GM23338 (cell line): ENCODE data around the gene FOXP1. TPM values are rescaled to one million over a fixed set of nuclear protein-coding genes. Genes with fewer than 3 reads are reported as not detected.
A peak's percentile ranks its signal among the peaks of the same experiment; 100 is the strongest.

Experiments used
- ATAC-seq: fragments of 200-7000 bp; cut with Tn5 transposase; 3 replicates; pipeline ENCODE4 v1.9.1; 2020
- DNase-seq: peaks from one replicate; pipeline ENCODE4 v3.0.0-alpha.2; 2015; ENCODE audit warnings: low spot score
- H2AFZ ChIP-seq: fragments of 200-600 bp; sonication (generic); 2 replicates; pipeline ENCODE4 v1.8.0; 2016; ENCODE audit warnings: antibody characterized with exemption, mild to moderate bottlenecking, moderate library complexity
- H3F3A ChIP-seq: fragments of 200-600 bp; sonication (generic); replicated peaks from 2 replicates; pipeline ENCODE4 v1.8.0; 2017; ENCODE audit warnings: antibody characterized with exemption, mixed run types, low read depth
- H3K27ac ChIP-seq: fragments of 200-600 bp; sonication (generic); 2 replicates; pipeline ENCODE4 v1.6.1; 2016; ENCODE audit warnings: low read depth
- H3K27me3 ChIP-seq: fragments of 200-600 bp; sonication (generic); 2 replicates; pipeline ENCODE4 v1.8.0; 2016; ENCODE audit warnings: mild to moderate bottlenecking, mixed run types, moderate library complexity; ENCODE audit not compliant: insufficient read depth
- H3K36me3 ChIP-seq: fragments of 200-600 bp; sonication (generic); 2 replicates; pipeline ENCODE4 v1.8.0; 2016; ENCODE audit warnings: mild to moderate bottlenecking; ENCODE audit not compliant: insufficient read depth
- H3K4me1 ChIP-seq: fragments of 200-600 bp; sonication (generic); 2 replicates; pipeline ENCODE4 v1.8.0; 2016; ENCODE audit warnings: mild to moderate bottlenecking, moderate library complexity; ENCODE audit not compliant: insufficient read depth
- H3K4me2 ChIP-seq: fragments of 200-600 bp; sonication (generic); 2 replicates; pipeline ENCODE4 v1.7.1; 2017; ENCODE audit warnings: mixed run types
- H3K4me3 ChIP-seq: fragments of 200-600 bp; sonication (generic); 2 replicates; pipeline ENCODE4 v1.6.1; 2016; ENCODE audit warnings: mixed run types
- H3K79me2 ChIP-seq: fragments of 200-600 bp; sonication (generic); replicated peaks from 2 replicates; pipeline ENCODE4 v1.8.0; 2017; ENCODE audit warnings: mild to moderate bottlenecking; ENCODE audit not compliant: insufficient read depth
- H3K9me2 ChIP-seq: fragments of 200-600 bp; sonication (generic); 2 replicates; pipeline ENCODE4 v1.8.0; 2017; ENCODE audit not compliant: insufficient read depth
- H4K20me1 ChIP-seq: fragments of 200-600 bp; sonication (generic); replicated peaks from 2 replicates; pipeline ENCODE4 v1.8.0; 2017; ENCODE audit warnings: mild to moderate bottlenecking; ENCODE audit not compliant: insufficient read depth
- H3K27ac Mint-ChIP-seq: 2 replicates; pipeline ENCODE4 v1.8.0; 2020; ENCODE audit warnings: inconsistent platforms, mild to moderate bottlenecking, moderate library complexity, mixed read lengths
- H3K27me3 Mint-ChIP-seq: 3 replicates; pipeline ENCODE4 v1.8.0; 2022; ENCODE audit warnings: low read depth, mild to moderate bottlenecking, moderate library complexity, mixed read lengths, inconsistent platforms; ENCODE audit not compliant: insufficient read depth, poor library complexity
- H3K36me3 Mint-ChIP-seq: 3 replicates; pipeline ENCODE4 v1.8.0; 2021; ENCODE audit warnings: low read depth, mild to moderate bottlenecking, inconsistent platforms, moderate library complexity, mixed read lengths
- H3K4me1 Mint-ChIP-seq: 3 replicates; pipeline ENCODE4 v1.8.0; 2020; ENCODE audit warnings: mild to moderate bottlenecking, inconsistent platforms, mixed read lengths
- H3K4me3 Mint-ChIP-seq: 3 replicates; pipeline ENCODE4 v1.8.0; 2021; ENCODE audit warnings: moderate library complexity, mild to moderate bottlenecking, inconsistent platforms, mixed read lengths
- H3K9me3 Mint-ChIP-seq: 3 replicates; pipeline ENCODE4 v1.8.0; 2020; ENCODE audit warnings: moderate library complexity, mild to moderate bottlenecking, inconsistent platforms, mixed read lengths
- CREB1 ChIP-seq: fragments of 250-450 bp; sonication (Bioruptor Pico); IDR thresholded peaks from 2 replicates; pipeline ENCODE4 v1.5.0; 2020; ENCODE audit warnings: low read depth, mild to moderate bottlenecking, moderate library complexity
- EZH2 ChIP-seq: fragments of 200-600 bp; sonication (generic); IDR thresholded peaks from one replicate; pipeline ENCODE4 v1.8.0; 2017; ENCODE audit warnings: antibody characterized with exemption, mild to moderate bottlenecking, low read depth; ENCODE audit not compliant: unreplicated experiment
- JUNB ChIP-seq: IDR thresholded peaks from one replicate; pipeline ENCODE4 v1.6.1; 2016; ENCODE audit warnings: antibody characterized with exemption; ENCODE audit not compliant: unreplicated experiment
- POLR2AphosphoS5 ChIP-seq: IDR thresholded peaks from 2 replicates; pipeline ENCODE4 v1.6.1; 2016; ENCODE audit warnings: antibody characterized with exemption, low read depth
- ZNF114 ChIP-seq: fragments of 250-450 bp; sonication (Bioruptor Pico); IDR thresholded peaks from 2 replicates; pipeline ENCODE4 v1.5.0; 2020; ENCODE audit warnings: mild to moderate bottlenecking, moderate library complexity
- ZNF331 ChIP-seq: fragments of 250-450 bp; sonication (Bioruptor Pico); IDR thresholded peaks from 2 replicates; pipeline ENCODE4 v1.5.0; 2020; ENCODE audit warnings: low read depth, mild to moderate bottlenecking, moderate library complexity
- polyA plus RNA-seq: library from polyadenylated mRNA; unstranded; fragments of >200 nt; fragmentation: Nextera tagmentation; extraction: Ambion mirVana; gene quantifications from 2 replicates; pipeline ENCODE4 v1.2.1, GENCODE V29; 2016
- total RNA-seq: library from RNA; depleted of rRNA; stranded (reverse); fragments of >200 nt; shearing (Covaris generic); gene quantifications from 2 replicates; pipeline ENCODE4 v1.2.3, GENCODE V29; 2014
- TF ChIP-seq, protein P1 (sequence below), 2 experiments: fragments of 200-600 bp in 1 of 2; sonication (generic) in 1 of 2; conservative IDR thresholded peaks; 2 replicates each; pipeline versions ENCODE4 v1.5.1 to v1.6.1; 2016 to 2017; ENCODE audit warnings: antibody characterized with exemption in 2 of 2, low read depth in 2 of 2, mild to moderate bottlenecking in 2 of 2, moderate library complexity in 1 of 2
- TF ChIP-seq, protein P2 (sequence below): IDR thresholded peaks from 2 replicates; pipeline ENCODE4 v1.6.1; 2016; ENCODE audit warnings: antibody characterized with exemption
- TF ChIP-seq, protein P3 (sequence below): IDR thresholded peaks from one replicate; pipeline ENCODE4 v1.6.1; 2018; ENCODE audit warnings: antibody characterized with exemption; ENCODE audit not compliant: unreplicated experiment
- TF ChIP-seq, protein P4 (sequence below): fragments of 250-450 bp; sonication (Bioruptor Pico); IDR thresholded peaks from 2 replicates; pipeline ENCODE4 v1.5.0; 2020; ENCODE audit warnings: mild to moderate bottlenecking, moderate library complexity

The FOXP1 gene
- total and polyA plus RNA-seq, 2 experiments from 2014 or later, result 32.9 to 35.5 TPM

DNA sequence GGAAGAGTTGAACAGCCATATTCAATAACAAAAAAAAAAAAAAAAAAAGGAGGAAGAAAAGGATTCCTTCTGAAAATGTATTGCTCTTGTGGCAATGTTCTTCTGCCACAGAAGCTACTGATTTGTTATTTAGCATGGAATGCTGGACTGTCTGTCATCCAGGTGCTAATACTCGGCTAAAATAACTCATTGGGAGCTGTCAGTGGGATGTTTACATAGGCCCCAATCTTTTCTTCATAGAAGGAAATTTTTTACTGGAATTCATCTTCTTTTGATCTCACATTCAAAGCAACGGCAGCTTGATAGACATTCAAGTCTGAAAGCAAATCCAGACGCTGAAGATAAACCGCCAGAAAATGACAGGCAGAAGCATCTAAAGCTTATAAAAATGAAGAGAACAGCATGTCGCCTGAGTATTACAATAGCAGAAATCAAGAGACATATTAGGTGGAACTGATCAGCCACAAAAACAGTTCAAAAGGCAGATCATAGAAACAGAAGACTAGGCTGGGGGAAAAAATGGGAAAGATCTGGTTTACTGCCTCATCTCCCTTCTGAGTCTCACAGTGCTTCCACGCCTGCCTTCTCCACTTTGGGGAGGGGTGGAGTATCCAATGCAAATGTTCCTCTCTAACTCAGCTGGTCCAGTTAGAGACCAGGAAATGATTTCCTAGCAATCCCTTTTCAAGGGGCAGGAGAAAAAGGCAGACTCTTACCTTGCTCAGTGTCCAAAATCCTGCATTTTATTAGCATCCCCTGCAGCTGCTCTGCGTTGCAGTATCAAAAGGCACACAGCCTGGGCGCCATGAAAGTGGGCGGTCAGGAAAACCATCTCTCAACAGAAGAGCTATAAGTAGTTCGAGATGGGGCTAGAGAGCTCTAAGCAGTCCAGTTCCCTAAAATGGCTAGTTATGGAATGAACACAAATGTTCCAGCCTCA lies 451.9 kb downstream of the FOXP1 start:
- H3K27me3 Mint-ChIP-seq, result peaks cover 4% of the 10 kb centered on the region
- Histone ChIP-seq H3F3A (peaks cover 4% of the 10 kb centered on the region; the same call in 1 of the 2 replicates), H3K27me3 (no peaks in the 10 kb centered on the region), H2AFZ (no peak overlapping the region), H4K20me1 (no peaks in the 10 kb centered on the region), H3K79me2 (no peaks in the 10 kb centered on the region), H3K4me3 (no peak overlapping the region), H3K27ac (no peak overlapping the region), H3K4me2 (peak overlapping the region; percentile 68), H3K4me1 (peaks cover 99% of the 10 kb centered on the region), H3K36me3 (no peaks in the 10 kb centered on the region), H3K9me2 (no peaks in the 10 kb centered on the region)
- ATAC-seq (peak; percentile 11; the same call in 2 of the 3 replicates), DNase-seq (no peak)
- H3K9me3 Mint-ChIP-seq, result no peaks in the 10 kb centered on the region
- peak overlapping the region; percentile 35; the same call in 2 of the 3 replicates for H3K4me3 Mint-ChIP-seq
- H3K36me3 Mint-ChIP-seq, result no peaks in the 10 kb centered on the region
- TF ChIP-seq POLR2AphosphoS5 (no peak), JUNB (no peak), EZH2 (no peak), CREB1 (CRISPR knock-in tag) (no peak), ZNF331 (CRISPR knock-in tag) (no peak), ZNF114 (CRISPR knock-in tag) (no peak)
- TF ChIP-seq, protein P1, sequence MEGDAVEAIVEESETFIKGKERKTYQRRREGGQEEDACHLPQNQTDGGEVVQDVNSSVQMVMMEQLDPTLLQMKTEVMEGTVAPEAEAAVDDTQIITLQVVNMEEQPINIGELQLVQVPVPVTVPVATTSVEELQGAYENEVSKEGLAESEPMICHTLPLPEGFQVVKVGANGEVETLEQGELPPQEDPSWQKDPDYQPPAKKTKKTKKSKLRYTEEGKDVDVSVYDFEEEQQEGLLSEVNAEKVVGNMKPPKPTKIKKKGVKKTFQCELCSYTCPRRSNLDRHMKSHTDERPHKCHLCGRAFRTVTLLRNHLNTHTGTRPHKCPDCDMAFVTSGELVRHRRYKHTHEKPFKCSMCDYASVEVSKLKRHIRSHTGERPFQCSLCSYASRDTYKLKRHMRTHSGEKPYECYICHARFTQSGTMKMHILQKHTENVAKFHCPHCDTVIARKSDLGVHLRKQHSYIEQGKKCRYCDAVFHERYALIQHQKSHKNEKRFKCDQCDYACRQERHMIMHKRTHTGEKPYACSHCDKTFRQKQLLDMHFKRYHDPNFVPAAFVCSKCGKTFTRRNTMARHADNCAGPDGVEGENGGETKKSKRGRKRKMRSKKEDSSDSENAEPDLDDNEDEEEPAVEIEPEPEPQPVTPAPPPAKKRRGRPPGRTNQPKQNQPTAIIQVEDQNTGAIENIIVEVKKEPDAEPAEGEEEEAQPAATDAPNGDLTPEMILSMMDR (conservative IDR thresholded peaks at IDR 0.05; ENCODE audit: low read depth in 2 of 2), result no peak
- TF ChIP-seq, protein P2, sequence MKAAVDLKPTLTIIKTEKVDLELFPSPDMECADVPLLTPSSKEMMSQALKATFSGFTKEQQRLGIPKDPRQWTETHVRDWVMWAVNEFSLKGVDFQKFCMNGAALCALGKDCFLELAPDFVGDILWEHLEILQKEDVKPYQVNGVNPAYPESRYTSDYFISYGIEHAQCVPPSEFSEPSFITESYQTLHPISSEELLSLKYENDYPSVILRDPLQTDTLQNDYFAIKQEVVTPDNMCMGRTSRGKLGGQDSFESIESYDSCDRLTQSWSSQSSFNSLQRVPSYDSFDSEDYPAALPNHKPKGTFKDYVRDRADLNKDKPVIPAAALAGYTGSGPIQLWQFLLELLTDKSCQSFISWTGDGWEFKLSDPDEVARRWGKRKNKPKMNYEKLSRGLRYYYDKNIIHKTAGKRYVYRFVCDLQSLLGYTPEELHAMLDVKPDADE, result no peak
- TF ChIP-seq, protein P3, sequence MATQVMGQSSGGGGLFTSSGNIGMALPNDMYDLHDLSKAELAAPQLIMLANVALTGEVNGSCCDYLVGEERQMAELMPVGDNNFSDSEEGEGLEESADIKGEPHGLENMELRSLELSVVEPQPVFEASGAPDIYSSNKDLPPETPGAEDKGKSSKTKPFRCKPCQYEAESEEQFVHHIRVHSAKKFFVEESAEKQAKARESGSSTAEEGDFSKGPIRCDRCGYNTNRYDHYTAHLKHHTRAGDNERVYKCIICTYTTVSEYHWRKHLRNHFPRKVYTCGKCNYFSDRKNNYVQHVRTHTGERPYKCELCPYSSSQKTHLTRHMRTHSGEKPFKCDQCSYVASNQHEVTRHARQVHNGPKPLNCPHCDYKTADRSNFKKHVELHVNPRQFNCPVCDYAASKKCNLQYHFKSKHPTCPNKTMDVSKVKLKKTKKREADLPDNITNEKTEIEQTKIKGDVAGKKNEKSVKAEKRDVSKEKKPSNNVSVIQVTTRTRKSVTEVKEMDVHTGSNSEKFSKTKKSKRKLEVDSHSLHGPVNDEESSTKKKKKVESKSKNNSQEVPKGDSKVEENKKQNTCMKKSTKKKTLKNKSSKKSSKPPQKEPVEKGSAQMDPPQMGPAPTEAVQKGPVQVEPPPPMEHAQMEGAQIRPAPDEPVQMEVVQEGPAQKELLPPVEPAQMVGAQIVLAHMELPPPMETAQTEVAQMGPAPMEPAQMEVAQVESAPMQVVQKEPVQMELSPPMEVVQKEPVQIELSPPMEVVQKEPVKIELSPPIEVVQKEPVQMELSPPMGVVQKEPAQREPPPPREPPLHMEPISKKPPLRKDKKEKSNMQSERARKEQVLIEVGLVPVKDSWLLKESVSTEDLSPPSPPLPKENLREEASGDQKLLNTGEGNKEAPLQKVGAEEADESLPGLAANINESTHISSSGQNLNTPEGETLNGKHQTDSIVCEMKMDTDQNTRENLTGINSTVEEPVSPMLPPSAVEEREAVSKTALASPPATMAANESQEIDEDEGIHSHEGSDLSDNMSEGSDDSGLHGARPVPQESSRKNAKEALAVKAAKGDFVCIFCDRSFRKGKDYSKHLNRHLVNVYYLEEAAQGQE, result no peak
- TF ChIP-seq, protein P4, sequence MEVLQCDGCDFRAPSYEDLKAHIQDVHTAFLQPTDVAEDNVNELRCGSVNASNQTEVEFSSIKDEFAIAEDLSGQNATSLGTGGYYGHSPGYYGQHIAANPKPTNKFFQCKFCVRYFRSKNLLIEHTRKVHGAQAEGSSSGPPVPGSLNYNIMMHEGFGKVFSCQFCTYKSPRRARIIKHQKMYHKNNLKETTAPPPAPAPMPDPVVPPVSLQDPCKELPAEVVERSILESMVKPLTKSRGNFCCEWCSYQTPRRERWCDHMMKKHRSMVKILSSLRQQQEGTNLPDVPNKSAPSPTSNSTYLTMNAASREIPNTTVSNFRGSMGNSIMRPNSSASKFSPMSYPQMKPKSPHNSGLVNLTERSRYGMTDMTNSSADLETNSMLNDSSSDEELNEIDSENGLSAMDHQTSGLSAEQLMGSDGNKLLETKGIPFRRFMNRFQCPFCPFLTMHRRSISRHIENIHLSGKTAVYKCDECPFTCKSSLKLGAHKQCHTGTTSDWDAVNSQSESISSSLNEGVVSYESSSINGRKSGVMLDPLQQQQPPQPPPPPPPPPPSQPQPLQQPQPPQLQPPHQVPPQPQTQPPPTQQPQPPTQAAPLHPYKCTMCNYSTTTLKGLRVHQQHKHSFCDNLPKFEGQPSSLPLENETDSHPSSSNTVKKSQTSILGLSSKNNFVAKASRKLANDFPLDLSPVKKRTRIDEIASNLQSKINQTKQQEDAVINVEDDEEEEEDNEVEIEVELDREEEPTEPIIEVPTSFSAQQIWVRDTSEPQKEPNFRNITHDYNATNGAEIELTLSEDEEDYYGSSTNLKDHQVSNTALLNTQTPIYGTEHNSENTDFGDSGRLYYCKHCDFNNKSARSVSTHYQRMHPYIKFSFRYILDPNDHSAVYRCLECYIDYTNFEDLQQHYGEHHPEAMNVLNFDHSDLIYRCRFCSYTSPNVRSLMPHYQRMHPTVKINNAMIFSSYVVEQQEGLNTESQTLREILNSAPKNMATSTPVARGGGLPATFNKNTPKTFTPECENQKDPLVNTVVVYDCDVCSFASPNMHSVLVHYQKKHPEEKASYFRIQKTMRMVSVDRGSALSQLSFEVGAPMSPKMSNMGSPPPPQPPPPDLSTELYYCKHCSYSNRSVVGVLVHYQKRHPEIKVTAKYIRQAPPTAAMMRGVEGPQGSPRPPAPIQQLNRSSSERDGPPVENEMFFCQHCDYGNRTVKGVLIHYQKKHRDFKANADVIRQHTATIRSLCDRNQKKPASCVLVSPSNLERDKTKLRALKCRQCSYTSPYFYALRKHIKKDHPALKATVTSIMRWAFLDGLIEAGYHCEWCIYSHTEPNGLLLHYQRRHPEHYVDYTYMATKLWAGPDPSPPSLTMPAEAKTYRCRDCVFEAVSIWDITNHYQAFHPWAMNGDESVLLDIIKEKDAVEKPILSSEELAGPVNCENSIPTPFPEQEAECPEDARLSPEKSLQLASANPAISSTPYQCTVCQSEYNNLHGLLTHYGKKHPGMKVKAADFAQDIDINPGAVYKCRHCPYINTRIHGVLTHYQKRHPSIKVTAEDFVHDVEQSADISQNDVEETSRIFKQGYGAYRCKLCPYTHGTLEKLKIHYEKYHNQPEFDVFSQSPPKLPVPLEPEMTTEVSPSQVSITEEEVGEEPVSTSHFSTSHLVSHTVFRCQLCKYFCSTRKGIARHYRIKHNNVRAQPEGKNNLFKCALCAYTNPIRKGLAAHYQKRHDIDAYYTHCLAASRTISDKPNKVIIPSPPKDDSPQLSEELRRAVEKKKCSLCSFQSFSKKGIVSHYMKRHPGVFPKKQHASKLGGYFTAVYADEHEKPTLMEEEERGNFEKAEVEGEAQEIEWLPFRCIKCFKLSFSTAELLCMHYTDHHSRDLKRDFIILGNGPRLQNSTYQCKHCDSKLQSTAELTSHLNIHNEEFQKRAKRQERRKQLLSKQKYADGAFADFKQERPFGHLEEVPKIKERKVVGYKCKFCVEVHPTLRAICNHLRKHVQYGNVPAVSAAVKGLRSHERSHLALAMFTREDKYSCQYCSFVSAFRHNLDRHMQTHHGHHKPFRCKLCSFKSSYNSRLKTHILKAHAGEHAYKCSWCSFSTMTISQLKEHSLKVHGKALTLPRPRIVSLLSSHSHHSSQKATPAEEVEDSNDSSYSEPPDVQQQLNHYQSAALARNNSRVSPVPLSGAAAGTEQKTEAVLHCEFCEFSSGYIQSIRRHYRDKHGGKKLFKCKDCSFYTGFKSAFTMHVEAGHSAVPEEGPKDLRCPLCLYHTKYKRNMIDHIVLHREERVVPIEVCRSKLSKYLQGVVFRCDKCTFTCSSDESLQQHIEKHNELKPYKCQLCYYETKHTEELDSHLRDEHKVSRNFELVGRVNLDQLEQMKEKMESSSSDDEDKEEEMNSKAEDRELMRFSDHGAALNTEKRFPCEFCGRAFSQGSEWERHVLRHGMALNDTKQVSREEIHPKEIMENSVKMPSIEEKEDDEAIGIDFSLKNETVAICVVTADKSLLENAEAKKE (CRISPR knock-in tag), result no peak
- no peak overlapping the region for H3K27ac Mint-ChIP-seq
- peaks cover 90% of the 10 kb centered on the region for H3K4me1 Mint-ChIP-seq
